ENCODE results near the gene FXYD2.

Gene FXYD2

GRCh38 chr11:117860139-117860538 lies 35.6 kb upstream of the FXYD2 start:
- H3K27ac ChIP-seq (ENCODE audit: low read depth, low read length, poor library complexity, severe bottlenecking) = no peak overlapping the region
- H3K9me2 ChIP-seq (ENCODE audit: low read depth, low read length) = no peaks in the 10 kb centered on the region
- H4K20me1 ChIP-seq (ENCODE audit: insufficient read depth, low read length) = no peaks in the 10 kb centered on the region
- no peaks in the 10 kb centered on the region for H3K9me3 ChIP-seq (ENCODE audit: low read length)
- no peak overlapping the region for H3K4me3 ChIP-seq (ENCODE audit: low read depth, low read length, poor library complexity, severe bottlenecking)
- H3K36me3 ChIP-seq (ENCODE audit: insufficient read depth, low read length) = no peaks in the 10 kb centered on the region
- no peaks in the 10 kb centered on the region; the same call in 1 of the 2 replicates for H3K27me3 ChIP-seq (ENCODE audit: insufficient read depth, low read length)
- no peaks in the 10 kb centered on the region for H3K4me1 ChIP-seq (ENCODE audit: insufficient read depth, low read length, severe bottlenecking)
- H2AFZ ChIP-seq (ENCODE audit: low read length) = no peak overlapping the region
- no peak for TF ChIP-seq EZH2 (IDR thresholded peaks at IDR 0.05; ENCODE audit: borderline replicate concordance, low read length)
- TF ChIP-seq CTCF (IDR thresholded peaks at IDR 0.05; ENCODE audit: low read length) = no peak
- H3F3A ChIP-seq (ENCODE audit: insufficient read depth, low read length) = no peaks in the 10 kb centered on the region
- no peaks in the 10 kb centered on the region for H3K79me2 ChIP-seq (ENCODE audit: insufficient read depth, low read length)
- H3K9ac ChIP-seq (ENCODE audit: low read length) = no peak overlapping the region
- no peak overlapping the region for H3K4me2 ChIP-seq (ENCODE audit: low read length)

GRCh38 chr11:117859488-117860112 lies 35.1 kb upstream of the FXYD2 start:
- no peak overlapping the region for H3K27ac ChIP-seq (ENCODE audit: low read depth, low read length, poor library complexity, severe bottlenecking)
- H3K79me2 ChIP-seq (ENCODE audit: insufficient read depth, low read length) = no peaks in the 10 kb centered on the region
- H3K9me3 ChIP-seq (ENCODE audit: low read length) = no peaks in the 10 kb centered on the region
- no peaks in the 10 kb centered on the region for H4K20me1 ChIP-seq (ENCODE audit: insufficient read depth, low read length)
- H3K4me1 ChIP-seq (ENCODE audit: insufficient read depth, low read length, severe bottlenecking) = no peaks in the 10 kb centered on the region
- no peak for TF ChIP-seq EZH2 (IDR thresholded peaks at IDR 0.05; ENCODE audit: borderline replicate concordance, low read length)
- TF ChIP-seq CTCF (IDR thresholded peaks at IDR 0.05; ENCODE audit: low read length) = no peak
- H3K9ac ChIP-seq (ENCODE audit: low read length) = no peak overlapping the region
- no peak overlapping the region for H3K4me3 ChIP-seq (ENCODE audit: low read depth, low read length, poor library complexity, severe bottlenecking)
- no peak overlapping the region for H3K4me2 ChIP-seq (ENCODE audit: low read length)
- no peaks in the 10 kb centered on the region for H3F3A ChIP-seq (ENCODE audit: insufficient read depth, low read length)
- H2AFZ ChIP-seq (ENCODE audit: low read length) = no peak overlapping the region
- H3K27me3 ChIP-seq (ENCODE audit: insufficient read depth, low read length) = no peaks in the 10 kb centered on the region; the same call in 1 of the 2 replicates
- H3K36me3 ChIP-seq (ENCODE audit: insufficient read depth, low read length) = no peaks in the 10 kb centered on the region
- no peaks in the 10 kb centered on the region for H3K9me2 ChIP-seq (ENCODE audit: low read depth, low read length)

- Histone ChIP-seq H3K27ac (ENCODE audit: low read depth, low read length, poor library complexity, severe bottlenecking) (no peak overlapping the region), H3K4me2 (ENCODE audit: low read length) (no peak overlapping the region), H4K20me1 (ENCODE audit: insufficient read depth, low read length) (no peaks in the 10 kb centered on the region), H3K9me3 (ENCODE audit: low read length) (no peaks in the 10 kb centered on the region), H3K79me2 (ENCODE audit: insufficient read depth, low read length) (no peaks in the 10 kb centered on the region), H3K4me3 (ENCODE audit: low read depth, low read length, poor library complexity, severe bottlenecking) (no peak overlapping the region), H3K9ac (ENCODE audit: low read length) (no peak overlapping the region), H2AFZ (ENCODE audit: low read length) (no peak overlapping the region), H3K9me2 (ENCODE audit: low read depth, low read length) (no peaks in the 10 kb centered on the region), H3K4me1 (ENCODE audit: insufficient read depth, low read length, severe bottlenecking) (no peaks in the 10 kb centered on the region), H3K27me3 (ENCODE audit: insufficient read depth, low read length) (no peaks in the 10 kb centered on the region; the same call in 1 of the 2 replicates), H3K36me3 (ENCODE audit: insufficient read depth, low read length) (no peaks in the 10 kb centered on the region), H3F3A (ENCODE audit: insufficient read depth, low read length) (no peaks in the 10 kb centered on the region)
- TF ChIP-seq EZH2 (IDR thresholded peaks at IDR 0.05; ENCODE audit: borderline replicate concordance, low read length) (no peak), CTCF (IDR thresholded peaks at IDR 0.05; ENCODE audit: low read length) (no peak)
Observed at GRCh38 chr11:117859061-117859460, 34.5 kb upstream of the FXYD2 start.
